PFSK-1 (cell line): Measurements from ENCODE around the gene NCAM1.

Experiments used
- FOXP2 ChIP-seq: optimal IDR thresholded peaks from 2 replicates; pipeline ENCODE3; 2011; ENCODE audit warnings: borderline replicate concordance, control low read depth, inconsistent platforms; ENCODE audit not compliant: insufficient read depth; ENCODE audit errors: extremely low read length, extremely low read depth
- POLR2AphosphoS5 ChIP-seq: IDR thresholded peaks from 2 replicates; pipeline ENCODE4 v1.6.1; 2012; ENCODE audit warnings: low read depth, mild to moderate bottlenecking, control low read depth, low read length, moderate library complexity
- SIN3A ChIP-seq: IDR thresholded peaks from 2 replicates; pipeline ENCODE4 v1.6.1; 2012; ENCODE audit warnings: mild to moderate bottlenecking, low read length, moderate library complexity, borderline replicate concordance; ENCODE audit not compliant: insufficient read depth
- TAF1 ChIP-seq: IDR thresholded peaks from 2 replicates; pipeline ENCODE4 v1.6.1; 2012; ENCODE audit warnings: low read length, control low read depth, borderline replicate concordance; ENCODE audit not compliant: insufficient read depth
- TF ChIP-seq, protein P1 (sequence below), 2 experiments: IDR thresholded peaks; 2 replicates each; pipeline versions ENCODE4 v1.6.1 to v1.8.0; 2011 to 2012; ENCODE audit warnings: low read depth in 2 of 2, low read length in 2 of 2, control low read depth in 1 of 2, inconsistent platforms in 1 of 2, mild to moderate bottlenecking in 1 of 2, moderate library complexity in 1 of 2; ENCODE audit not compliant: insufficient read depth in 1 of 2

GRCh38 chr11:112975493-112975892 lies 14.3 kb downstream of the NCAM1 start:
- no peak for TF ChIP-seq FOXP2
- no peak for TF ChIP-seq POLR2AphosphoS5
- no peak for TF ChIP-seq TAF1
- TF ChIP-seq SIN3A: no peak
- TF ChIP-seq, protein P1, sequence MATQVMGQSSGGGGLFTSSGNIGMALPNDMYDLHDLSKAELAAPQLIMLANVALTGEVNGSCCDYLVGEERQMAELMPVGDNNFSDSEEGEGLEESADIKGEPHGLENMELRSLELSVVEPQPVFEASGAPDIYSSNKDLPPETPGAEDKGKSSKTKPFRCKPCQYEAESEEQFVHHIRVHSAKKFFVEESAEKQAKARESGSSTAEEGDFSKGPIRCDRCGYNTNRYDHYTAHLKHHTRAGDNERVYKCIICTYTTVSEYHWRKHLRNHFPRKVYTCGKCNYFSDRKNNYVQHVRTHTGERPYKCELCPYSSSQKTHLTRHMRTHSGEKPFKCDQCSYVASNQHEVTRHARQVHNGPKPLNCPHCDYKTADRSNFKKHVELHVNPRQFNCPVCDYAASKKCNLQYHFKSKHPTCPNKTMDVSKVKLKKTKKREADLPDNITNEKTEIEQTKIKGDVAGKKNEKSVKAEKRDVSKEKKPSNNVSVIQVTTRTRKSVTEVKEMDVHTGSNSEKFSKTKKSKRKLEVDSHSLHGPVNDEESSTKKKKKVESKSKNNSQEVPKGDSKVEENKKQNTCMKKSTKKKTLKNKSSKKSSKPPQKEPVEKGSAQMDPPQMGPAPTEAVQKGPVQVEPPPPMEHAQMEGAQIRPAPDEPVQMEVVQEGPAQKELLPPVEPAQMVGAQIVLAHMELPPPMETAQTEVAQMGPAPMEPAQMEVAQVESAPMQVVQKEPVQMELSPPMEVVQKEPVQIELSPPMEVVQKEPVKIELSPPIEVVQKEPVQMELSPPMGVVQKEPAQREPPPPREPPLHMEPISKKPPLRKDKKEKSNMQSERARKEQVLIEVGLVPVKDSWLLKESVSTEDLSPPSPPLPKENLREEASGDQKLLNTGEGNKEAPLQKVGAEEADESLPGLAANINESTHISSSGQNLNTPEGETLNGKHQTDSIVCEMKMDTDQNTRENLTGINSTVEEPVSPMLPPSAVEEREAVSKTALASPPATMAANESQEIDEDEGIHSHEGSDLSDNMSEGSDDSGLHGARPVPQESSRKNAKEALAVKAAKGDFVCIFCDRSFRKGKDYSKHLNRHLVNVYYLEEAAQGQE (IDR thresholded peaks at IDR 0.05; ENCODE audit: insufficient read depth in 1 of 2, low read depth in 2 of 2, low read length in 2 of 2): no peak
